ENCODE measurements around the gene GPR85. TPM values are rescaled to one million over a fixed set of nuclear protein-coding genes. Genes with fewer than 3 reads are reported as not detected.

The GPR85 gene
- total RNA-seq, 2 experiments from 2014 or later: not detected

- H3K36me3 Mint-ChIP-seq (ENCODE audit: low read depth): no peaks in the 10 kb centered on the region
- no peaks in the 10 kb centered on the region for H3K9me3 Mint-ChIP-seq
- H3K27ac ChIP-seq (ENCODE audit: low read depth in 1 of 2, low read length in 2 of 2): no peak overlapping the region
- H3K36me3 ChIP-seq (ENCODE audit: insufficient read depth, low read length): no peaks in the 10 kb centered on the region
- H3K4me1 ChIP-seq (ENCODE audit: insufficient read depth, low read length): no peaks in the 10 kb centered on the region
- H3K4me3 Mint-ChIP-seq: no peak overlapping the region
- H3K27ac Mint-ChIP-seq: no peak overlapping the region
- TF ChIP-seq, protein P1, sequence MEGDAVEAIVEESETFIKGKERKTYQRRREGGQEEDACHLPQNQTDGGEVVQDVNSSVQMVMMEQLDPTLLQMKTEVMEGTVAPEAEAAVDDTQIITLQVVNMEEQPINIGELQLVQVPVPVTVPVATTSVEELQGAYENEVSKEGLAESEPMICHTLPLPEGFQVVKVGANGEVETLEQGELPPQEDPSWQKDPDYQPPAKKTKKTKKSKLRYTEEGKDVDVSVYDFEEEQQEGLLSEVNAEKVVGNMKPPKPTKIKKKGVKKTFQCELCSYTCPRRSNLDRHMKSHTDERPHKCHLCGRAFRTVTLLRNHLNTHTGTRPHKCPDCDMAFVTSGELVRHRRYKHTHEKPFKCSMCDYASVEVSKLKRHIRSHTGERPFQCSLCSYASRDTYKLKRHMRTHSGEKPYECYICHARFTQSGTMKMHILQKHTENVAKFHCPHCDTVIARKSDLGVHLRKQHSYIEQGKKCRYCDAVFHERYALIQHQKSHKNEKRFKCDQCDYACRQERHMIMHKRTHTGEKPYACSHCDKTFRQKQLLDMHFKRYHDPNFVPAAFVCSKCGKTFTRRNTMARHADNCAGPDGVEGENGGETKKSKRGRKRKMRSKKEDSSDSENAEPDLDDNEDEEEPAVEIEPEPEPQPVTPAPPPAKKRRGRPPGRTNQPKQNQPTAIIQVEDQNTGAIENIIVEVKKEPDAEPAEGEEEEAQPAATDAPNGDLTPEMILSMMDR (IDR thresholded peaks at IDR 0.05): no peak
- CTCF ChIA-PET: no interaction called here
- H3K4me1 Mint-ChIP-seq (ENCODE audit: low read depth): no peaks in the 10 kb centered on the region
- no peaks in the 10 kb centered on the region for H3K9me3 ChIP-seq (ENCODE audit: control insufficient read depth in 1 of 2, insufficient read depth in 1 of 2, low read length in 2 of 2)
- peaks cover 23% of the 10 kb centered on the region for H3K27me3 Mint-ChIP-seq
- no peak for DNase-seq
- intact Hi-C loops (cut with DNase I, micrococcal nuclease): no loop called here
- no peak for ATAC-seq (ENCODE audit: poor library complexity)
- POLR2A ChIA-PET: no interaction called here
- peaks cover 0 to 11% of the 10 kb centered on the region in 2 experiments for H3K27me3 ChIP-seq (ENCODE audit: control insufficient read depth in 1 of 2, insufficient read depth in 2 of 2, low read length in 2 of 2)
- no peak overlapping the region for H3K4me3 ChIP-seq (ENCODE audit: low read length)
These were observed 45.8 kb downstream of the GPR85 start for GRCh38 chr7:113040849-113041248.

DNA sequence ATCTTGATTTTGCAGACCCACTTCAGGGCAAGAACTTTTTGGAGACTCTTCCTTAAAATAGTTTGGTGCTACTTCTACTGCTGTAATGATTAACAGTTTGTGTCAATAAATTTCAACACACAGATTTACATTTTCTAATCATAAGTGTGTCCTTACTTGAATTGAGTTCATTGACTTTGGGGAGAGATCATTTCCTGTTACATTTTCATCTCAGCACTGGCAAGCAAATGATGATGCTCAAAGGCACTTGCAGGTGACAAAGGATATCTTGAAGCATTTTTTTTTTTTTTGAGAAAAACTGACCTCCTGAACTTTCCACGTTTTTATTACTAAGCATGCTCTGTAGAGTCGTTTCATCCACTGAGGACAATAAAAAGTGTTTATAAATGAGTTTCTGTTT, 52.7 kb downstream of the GPR85 start:
- Mint-ChIP-seq H3K27me3 (peaks cover 27% of the 10 kb centered on the region), H3K4me3 (no peak overlapping the region), H3K27ac (no peak overlapping the region), H3K9me3 (no peaks in the 10 kb centered on the region), H3K36me3 (ENCODE audit: low read depth) (no peaks in the 10 kb centered on the region), H3K4me1 (ENCODE audit: low read depth) (no peaks in the 10 kb centered on the region)
- DNase-seq: no peak
- no peak overlapping the region for H3K4me3 ChIP-seq (ENCODE audit: low read length)
- peaks cover 0 to 9% of the 10 kb centered on the region in 2 experiments for H3K27me3 ChIP-seq (ENCODE audit: control insufficient read depth in 1 of 2, insufficient read depth in 2 of 2, low read length in 2 of 2)
- TF ChIP-seq, protein P1 (IDR thresholded peaks at IDR 0.05): no peak
- no peak for ATAC-seq (ENCODE audit: poor library complexity)
- H3K9me3 ChIP-seq (ENCODE audit: control insufficient read depth in 1 of 2, insufficient read depth in 1 of 2, low read length in 2 of 2): no peaks in the 10 kb centered on the region
- H3K36me3 ChIP-seq (ENCODE audit: insufficient read depth, low read length): no peaks in the 10 kb centered on the region
- ChIA-PET CTCF (no interaction called here), POLR2A (no interaction called here)
- no peaks in the 10 kb centered on the region for H3K4me1 ChIP-seq (ENCODE audit: insufficient read depth, low read length)
- intact Hi-C loops (cut with DNase I, micrococcal nuclease): no loop called here
- H3K27ac ChIP-seq (ENCODE audit: low read depth in 1 of 2, low read length in 2 of 2): no peak overlapping the region

Other genes with a start within 250 kb of the GPR85 start
- gene SMIM30, start 31.7 kb upstream of the GPR85 start, total RNA-seq: 1 to 10 TPM; 2.7 to 3.5 TPM